Measurements from ENCODE around the gene DNAJC4.

GRCh38 chr11:64275031-64275800, 44.9 kb downstream of the DNAJC4 start:
- TF ChIP-seq, protein P1, sequence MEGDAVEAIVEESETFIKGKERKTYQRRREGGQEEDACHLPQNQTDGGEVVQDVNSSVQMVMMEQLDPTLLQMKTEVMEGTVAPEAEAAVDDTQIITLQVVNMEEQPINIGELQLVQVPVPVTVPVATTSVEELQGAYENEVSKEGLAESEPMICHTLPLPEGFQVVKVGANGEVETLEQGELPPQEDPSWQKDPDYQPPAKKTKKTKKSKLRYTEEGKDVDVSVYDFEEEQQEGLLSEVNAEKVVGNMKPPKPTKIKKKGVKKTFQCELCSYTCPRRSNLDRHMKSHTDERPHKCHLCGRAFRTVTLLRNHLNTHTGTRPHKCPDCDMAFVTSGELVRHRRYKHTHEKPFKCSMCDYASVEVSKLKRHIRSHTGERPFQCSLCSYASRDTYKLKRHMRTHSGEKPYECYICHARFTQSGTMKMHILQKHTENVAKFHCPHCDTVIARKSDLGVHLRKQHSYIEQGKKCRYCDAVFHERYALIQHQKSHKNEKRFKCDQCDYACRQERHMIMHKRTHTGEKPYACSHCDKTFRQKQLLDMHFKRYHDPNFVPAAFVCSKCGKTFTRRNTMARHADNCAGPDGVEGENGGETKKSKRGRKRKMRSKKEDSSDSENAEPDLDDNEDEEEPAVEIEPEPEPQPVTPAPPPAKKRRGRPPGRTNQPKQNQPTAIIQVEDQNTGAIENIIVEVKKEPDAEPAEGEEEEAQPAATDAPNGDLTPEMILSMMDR (IDR thresholded peaks at IDR 0.05; ENCODE audit: poor library complexity, severe bottlenecking) = no peak
- TF ChIP-seq POLR2AphosphoS5 (IDR thresholded peaks at IDR 0.05) = no peak

Measured in neural cell (in vitro differentiated cells).